OCI-LY3 (cell line): Measurements from ENCODE around the gene HOXA5.

Experiments
- CTCF ChIP-seq: fragments of 200-600, 300-600 bp; sonication (generic); IDR thresholded peaks from 2 replicates; pipeline ENCODE4 v1.5.1; 2014; ENCODE audit warnings: antibody characterized with exemption, low read length, low read depth
- EZH2phosphoT487 ChIP-seq: fragments of 200-600 bp; shearing (Covaris generic); IDR thresholded peaks from 2 replicates; pipeline ENCODE4 v1.6.1; 2018; ENCODE audit warnings: antibody characterized with exemption, mixed run types, low read depth

- TF ChIP-seq CTCF (no peak), EZH2phosphoT487 (no peak)
Measured at GRCh38 chr7:27143950-27144780, 684 bp upstream of the HOXA5 start.
